ENCODE data around the gene HHIP. TPM values are rescaled to one million over a fixed set of nuclear protein-coding genes. Genes with fewer than 3 reads are reported as not detected.

HHIP gene
- total and polyA plus RNA-seq, 2 experiments from 2014 or later = 20.8 to 29.2 TPM

DNA sequence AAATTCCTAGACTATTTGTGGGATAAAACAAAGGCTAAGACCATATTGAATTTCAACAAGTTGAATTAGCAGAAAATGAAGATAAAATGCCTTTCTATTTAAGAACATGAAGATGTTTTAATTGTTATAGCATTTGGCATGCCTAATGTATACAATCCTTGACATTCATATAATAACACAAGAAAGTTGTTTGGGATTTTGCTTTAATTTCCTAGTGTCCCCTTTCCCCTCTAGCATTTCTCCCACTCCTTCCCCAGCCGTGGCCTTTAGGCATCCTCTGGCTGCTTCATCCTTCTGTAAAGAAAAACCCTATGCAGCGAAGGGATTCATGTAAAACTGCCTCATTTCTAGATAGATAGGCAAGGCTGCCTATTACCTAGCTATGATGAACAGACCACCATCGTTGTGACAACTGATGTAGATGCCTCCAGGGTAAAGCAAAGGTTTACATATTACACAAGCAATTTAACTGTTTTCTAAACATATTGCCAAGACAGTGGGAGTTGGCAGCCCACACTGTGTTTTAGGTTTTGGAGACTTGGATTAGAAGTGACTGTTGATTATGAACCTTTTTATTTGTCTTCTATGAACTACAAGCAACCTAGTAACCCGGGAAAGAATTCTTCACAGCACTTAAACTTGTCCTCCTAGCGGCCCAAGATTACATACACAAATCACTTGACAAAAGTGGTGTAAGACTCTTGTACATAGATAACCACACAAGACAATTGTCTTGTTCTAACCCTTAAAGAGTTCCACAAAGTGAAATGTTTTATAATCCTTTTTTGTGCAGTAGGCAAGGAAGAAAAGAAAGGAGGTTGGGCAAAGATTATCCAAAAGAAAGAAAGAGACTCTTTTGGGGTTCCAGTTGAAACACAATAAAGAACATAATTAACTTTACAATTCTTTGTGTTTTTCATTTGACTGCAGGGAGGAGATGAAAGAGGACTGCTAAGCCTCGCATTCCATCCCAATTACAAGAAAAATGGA is 59.9 kb downstream of the HHIP start:
- no peaks in the 10 kb centered on the region for H3K9me3 ChIP-seq (ENCODE audit: low read depth)
- H3K27ac ChIP-seq = peak overlapping the region; percentile 4
- H2AFZ ChIP-seq = no peak overlapping the region
- no peak for DNase-seq (ENCODE audit: low spot score)
- H3K4me1 ChIP-seq (ENCODE audit: insufficient read depth) = no peaks in the 10 kb centered on the region
- TF ChIP-seq CTCF (IDR thresholded peaks at IDR 0.05; ENCODE audit: poor library complexity) (no peak), EZH2 (IDR thresholded peaks at IDR 0.05; ENCODE audit: borderline replicate concordance) (no peak), EZH2phosphoT487 (IDR thresholded peaks at IDR 0.05; ENCODE audit: low read depth, severe bottlenecking, unreplicated experiment) (no peak)
- H3K27me3 ChIP-seq = no peaks in the 10 kb centered on the region
- 30% methylated on average over 6 of the region's 6 CpGs for WGBS (ENCODE audit: low lambda C conversion rate, missing lambda C conversion rate)
- no peak overlapping the region for H3K4me3 ChIP-seq
- no peaks in the 10 kb centered on the region for H4K20me1 ChIP-seq (ENCODE audit: insufficient read depth, poor library complexity, severe bottlenecking)
- H3K9me2 ChIP-seq (replicated peaks; ENCODE audit: insufficient read depth) = no peaks in the 10 kb centered on the region
- no peaks in the 10 kb centered on the region for H3K36me3 ChIP-seq (replicated peaks; ENCODE audit: insufficient read depth, low read depth)
- H3K4me2 ChIP-seq = peak overlapping the region; percentile 4
- no peaks in the 10 kb centered on the region for H3K79me2 ChIP-seq

DNA sequence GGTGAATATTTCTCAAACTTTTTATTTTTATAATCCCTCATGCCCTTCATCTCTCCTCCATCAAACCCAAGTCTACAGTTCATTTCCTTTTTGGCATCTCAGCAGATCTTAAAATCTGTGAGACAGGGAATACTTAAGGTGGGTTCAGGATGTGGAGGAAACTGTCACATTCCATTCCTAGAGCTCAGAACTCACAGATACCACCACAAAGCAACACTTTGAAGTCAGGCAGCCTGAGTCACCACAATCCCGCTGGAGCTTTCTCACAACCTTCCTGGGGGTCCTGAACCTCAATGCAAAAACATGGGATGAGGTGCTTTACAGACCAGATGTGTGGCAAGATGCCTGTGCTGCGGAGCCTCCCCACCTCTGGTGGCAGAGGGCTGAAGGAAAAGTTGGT is 63.2 kb downstream of the HHIP start:
- Histone ChIP-seq H3K79me2 (no peaks in the 10 kb centered on the region), H3K4me3 (no peak overlapping the region), H3K27me3 (no peaks in the 10 kb centered on the region), H2AFZ (no peak overlapping the region), H3K4me2 (no peak overlapping the region), H3K9me3 (ENCODE audit: low read depth) (no peaks in the 10 kb centered on the region), H3K27ac (no peak overlapping the region), H3K9me2 (replicated peaks; ENCODE audit: insufficient read depth) (no peaks in the 10 kb centered on the region), H3K4me1 (ENCODE audit: insufficient read depth) (no peaks in the 10 kb centered on the region), H3K36me3 (replicated peaks; ENCODE audit: insufficient read depth, low read depth) (no peaks in the 10 kb centered on the region), H4K20me1 (ENCODE audit: insufficient read depth, poor library complexity, severe bottlenecking) (no peaks in the 10 kb centered on the region)
- TF ChIP-seq EZH2phosphoT487 (IDR thresholded peaks at IDR 0.05; ENCODE audit: low read depth, severe bottlenecking, unreplicated experiment) (no peak), CTCF (IDR thresholded peaks at IDR 0.05; ENCODE audit: poor library complexity) (no peak), EZH2 (IDR thresholded peaks at IDR 0.05; ENCODE audit: borderline replicate concordance) (no peak)
- WGBS (ENCODE audit: low lambda C conversion rate, missing lambda C conversion rate) = 55% methylated on average over 2 of the region's 2 CpGs
- DNase-seq (ENCODE audit: low spot score) = no peak

GRCh38 chr4:144709793-144710525 is 64.0 kb downstream of the HHIP start:
- Histone ChIP-seq H3K27me3 (no peaks in the 10 kb centered on the region), H3K4me3 (no peak overlapping the region), H3K79me2 (no peaks in the 10 kb centered on the region), H3K4me1 (ENCODE audit: insufficient read depth) (no peaks in the 10 kb centered on the region), H2AFZ (no peak overlapping the region), H3K9me3 (ENCODE audit: low read depth) (no peaks in the 10 kb centered on the region), H3K27ac (no peak overlapping the region), H3K4me2 (no peak overlapping the region), H4K20me1 (ENCODE audit: insufficient read depth, poor library complexity, severe bottlenecking) (no peaks in the 10 kb centered on the region), H3K36me3 (replicated peaks; ENCODE audit: insufficient read depth, low read depth) (no peaks in the 10 kb centered on the region), H3K9me2 (replicated peaks; ENCODE audit: insufficient read depth) (no peaks in the 10 kb centered on the region)
- WGBS (ENCODE audit: low lambda C conversion rate, missing lambda C conversion rate) = 87% methylated on average over 5 of the region's 5 CpGs
- DNase-seq (ENCODE audit: low spot score) = peak; percentile 12
- TF ChIP-seq CTCF (IDR thresholded peaks at IDR 0.05; ENCODE audit: poor library complexity) (no peak), EZH2phosphoT487 (IDR thresholded peaks at IDR 0.05; ENCODE audit: low read depth, severe bottlenecking, unreplicated experiment) (no peak), EZH2 (IDR thresholded peaks at IDR 0.05; ENCODE audit: borderline replicate concordance) (no peak)
